Testis (tissue), 3 donors: ENCODE results near the gene FLT1. TPM values are rescaled to one million over a fixed set of nuclear protein-coding genes. Genes with fewer than 3 reads are reported as not detected.

ENCODE experiments used
- DNase-seq: peaks from one replicate; pipeline ENCODE4 v3.0.0-alpha.2; 2019
- H3K27ac ChIP-seq, 2 donors: fragments of 200-600 bp; sonication (generic); one replicate each; pipeline ENCODE4 v1.5.1; 2019
- H3K27me3 ChIP-seq: fragments of 200-600 bp; sonication (generic); one replicate; pipeline ENCODE4 v1.5.1; 2019
- H3K36me3 ChIP-seq: fragments of 200-600 bp; sonication (generic); one replicate; pipeline ENCODE4 v1.5.1; 2017; ENCODE audit warnings: low read depth; ENCODE audit errors: missing control alignments
- H3K4me1 ChIP-seq: fragments of 200-600 bp; sonication (generic); one replicate; pipeline ENCODE4 v1.5.1; 2019
- H3K4me3 ChIP-seq, 2 donors: fragments of 200-600 bp; sonication (generic); one replicate each; pipeline ENCODE4 v1.5.1; 2017 to 2019
- H3K9me3 ChIP-seq: fragments of 200-600 bp; sonication (generic); one replicate; pipeline ENCODE4 v1.5.1; 2017
- CTCF ChIP-seq, 3 experiments: fragments of 450-650 bp in 2 of 3; fragments of 200-600 bp in 1 of 3; sonication (generic) in 1 of 3; IDR thresholded peaks; one replicate each; pipeline ENCODE4 v1.5.1; 2016 to 2019; ENCODE audit warnings: antibody characterized with exemption in 3 of 3, mild to moderate bottlenecking in 2 of 3, moderate library complexity in 1 of 3
- POLR2A ChIP-seq: fragments of 450-650 bp; IDR thresholded peaks from one replicate; pipeline ENCODE4 v1.6.1; 2017; ENCODE audit warnings: antibody characterized with exemption, mild to moderate bottlenecking, moderate library complexity
- WGBS, 2 donors: methylation state at CpG; one replicate each; pipeline ENCODE4 v1.1.5; 2018; 5-methylcytosine and 5-hydroxymethylcytosine counted together
- intact Hi-C: fragments of 100-400 bp; cut with DNase I; formaldehyde crosslinking; loops from one replicate; pipeline ENCODE4 v1.15.1; 2023; ENCODE audit warnings: low total_unique reads
- polyA plus RNA-seq: library from polyadenylated mRNA; stranded (reverse); fragments of 350-450 nt; fragmentation: Illumina TruSeq; extraction: RNeasy Lipid Tissue Mini Kit (QIAGEN cat#74804); gene quantifications from one replicate; pipeline ENCODE4 v1.2.3, GENCODE V29; 2014; ENCODE audit warnings: low read depth, low replicate concordance; ENCODE audit not compliant: insufficient read depth
- total RNA-seq, 2 donors: library from RNA; depleted of rRNA; stranded (reverse); fragments of >200 nt; gene quantifications; one replicate each; pipeline ENCODE4 v1.2.3, GENCODE V29; 2016

FLT1 gene
- total and polyA plus RNA-seq, 3 donors from 2014 or later: 26.6 to 48.1 (median 47.4) TPM

- Histone ChIP-seq H3K36me3 (no peaks in the 10 kb centered on the region), H3K9me3 (no peaks in the 10 kb centered on the region), H3K4me3 (peak overlapping the region; percentile 2 to 14), H3K4me1 (peaks cover 23% of the 10 kb centered on the region), H3K27ac (no peak overlapping the region), H3K27me3 (no peaks in the 10 kb centered on the region)
- no peak for TF ChIP-seq POLR2A
- no peak for TF ChIP-seq CTCF (IDR thresholded peaks at IDR 0.05)
- DNase-seq: peak; percentile 49
- 48 to 64% methylated on average over 6 to 8 of the region's 8 CpGs for WGBS, 2 donors
- intact Hi-C loops: loop anchor here (10.0 kb wide), 1 partner anchor 307 kb away; no protein-coding TSS in a partner anchor
These were observed 166.7 kb downstream of the FLT1 start for GRCh38 chr13:28328271-28328607.

GRCh38 chr13:28327373-28328270, 167.3 kb downstream of the FLT1 start:
- DNase-seq: no peak
- TF ChIP-seq POLR2A (no peak), CTCF (IDR thresholded peaks at IDR 0.05) (no peak)
- H3K4me1 ChIP-seq: peaks cover 23% of the 10 kb centered on the region
- intact Hi-C loops: loop anchor here (10.0 kb wide), 1 partner anchor 307 kb away; no protein-coding TSS in a partner anchor
- 69 to 76% methylated on average over 14 of the region's 14 CpGs for WGBS, 2 donors
- peak overlapping the region; percentile 2 to 14 for H3K4me3 ChIP-seq
- H3K9me3 ChIP-seq: no peaks in the 10 kb centered on the region
- H3K36me3 ChIP-seq: no peaks in the 10 kb centered on the region
- no peak overlapping the region for H3K27ac ChIP-seq
- H3K27me3 ChIP-seq: no peaks in the 10 kb centered on the region

DNA sequence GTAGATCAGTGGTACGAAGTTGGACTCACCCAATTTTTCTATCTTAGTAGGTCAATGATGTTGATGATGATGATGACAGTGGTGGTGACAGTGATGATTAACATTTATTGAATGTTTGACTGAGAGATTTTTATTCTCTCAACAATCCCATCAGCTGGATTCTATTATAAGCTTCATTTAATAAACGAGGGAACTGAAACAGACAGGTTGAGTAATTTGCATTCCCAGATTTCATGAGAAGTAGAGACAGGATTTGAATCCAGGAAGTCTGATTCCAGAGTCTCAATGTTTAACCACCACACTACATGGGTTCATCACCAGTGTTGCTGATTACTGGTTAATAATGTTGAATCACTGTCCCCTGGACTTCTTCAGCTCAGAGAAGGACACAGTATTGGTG, 168.9 kb downstream of the FLT1 start:
- WGBS, 2 donors: 85 to 89% methylated on average over 2 of the region's 2 CpGs
- Histone ChIP-seq H3K4me1 (peaks cover 23% of the 10 kb centered on the region), H3K27ac (no peak overlapping the region), H3K9me3 (no peaks in the 10 kb centered on the region), H3K36me3 (no peaks in the 10 kb centered on the region), H3K27me3 (no peaks in the 10 kb centered on the region), H3K4me3 (no peak overlapping the region)
- DNase-seq: no peak
- intact Hi-C loops: loop anchor here (10.0 kb wide), 1 partner anchor 309 kb away; no protein-coding TSS in a partner anchor
- TF ChIP-seq CTCF (IDR thresholded peaks at IDR 0.05): no peak
- TF ChIP-seq POLR2A: no peak

DNA sequence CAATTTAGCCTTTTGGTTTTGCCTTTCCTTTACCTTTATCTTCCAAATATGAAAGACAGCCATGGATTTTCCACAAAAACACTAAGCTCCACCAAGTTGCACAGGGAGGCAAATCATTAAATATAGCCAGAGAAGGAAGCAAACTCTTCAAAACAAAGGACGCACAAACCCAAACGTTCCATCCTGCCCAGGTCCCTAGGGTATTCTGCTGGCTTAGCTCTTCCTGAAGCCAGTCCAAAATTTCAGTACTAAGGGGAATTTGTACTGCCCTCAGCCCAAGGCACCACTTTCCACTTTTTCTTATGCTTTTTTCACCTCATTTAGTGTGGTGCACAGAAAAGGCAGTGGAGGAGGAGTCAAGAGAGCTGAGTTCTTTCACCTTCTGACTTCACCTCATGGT, 169.9 kb downstream of the FLT1 start:
- no peak for DNase-seq
- WGBS, 2 donors: 38 to 44% methylated on average over 2 of the region's 2 CpGs
- Histone ChIP-seq H3K9me3 (no peaks in the 10 kb centered on the region), H3K36me3 (no peaks in the 10 kb centered on the region), H3K4me1 (peaks cover 19% of the 10 kb centered on the region), H3K27ac (peak overlapping the region in 1 of 2 donors; percentile 4), H3K4me3 (no peak overlapping the region), H3K27me3 (no peaks in the 10 kb centered on the region)
- TF ChIP-seq CTCF (IDR thresholded peaks at IDR 0.05): no peak
- intact Hi-C loops: loop anchor here (10.0 kb wide), 1 partner anchor 310 kb away; no protein-coding TSS in a partner anchor
